ENCODE data around the gene RIN3. TPM values are rescaled to one million over a fixed set of nuclear protein-coding genes. Genes with fewer than 3 reads are reported as not detected.
A peak's percentile ranks its signal among the peaks of the same experiment; 100 is the strongest.

Gene RIN3
- total and polyA plus RNA-seq, 4 donors, result 5.0 to 15.6 (median 9.0) TPM

DNA sequence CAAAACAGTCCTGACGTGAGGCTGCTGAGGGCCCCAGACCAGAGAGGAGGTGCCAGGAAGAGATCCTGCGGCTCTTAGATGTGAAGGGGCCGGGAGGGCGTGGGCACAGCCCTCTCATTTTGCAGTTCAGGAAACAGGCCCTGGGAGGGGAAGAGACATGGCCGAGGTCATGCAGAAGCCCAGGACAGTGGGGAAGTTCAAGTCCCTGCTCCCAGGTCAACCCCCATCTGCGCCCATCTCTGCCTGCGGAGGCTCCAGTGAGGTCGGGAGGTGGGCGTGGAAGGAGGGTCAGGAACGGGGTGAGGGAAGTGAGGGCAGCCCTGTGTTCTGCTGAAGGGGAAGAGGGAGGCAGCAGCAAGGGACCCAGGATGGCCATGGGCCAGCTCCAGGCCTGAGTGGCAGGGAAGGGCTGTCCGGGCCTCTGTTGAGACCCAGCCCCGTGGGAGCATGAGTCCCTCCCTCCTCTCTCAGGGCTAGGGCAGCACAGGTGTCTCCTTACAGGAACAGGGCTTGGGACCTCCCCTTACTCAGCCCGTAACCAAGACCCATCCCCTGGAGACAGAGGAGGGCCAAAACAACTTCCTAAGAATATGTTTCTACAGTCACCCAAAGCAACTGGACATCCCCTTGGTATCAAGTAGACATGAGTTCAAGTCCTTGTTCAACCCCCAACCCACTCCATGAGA lies 144.0 kb downstream of the RIN3 start:
- peak; percentile 37 for TF ChIP-seq SP1 (IDR thresholded peaks at IDR 0.05)
- TF ChIP-seq NR2F2 (IDR thresholded peaks at IDR 0.05), result peak; percentile 97
- TF ChIP-seq YY1 (IDR thresholded peaks at IDR 0.05), result no peak
- peak; percentile 50 to 63 for TF ChIP-seq RXRA (IDR thresholded peaks at IDR 0.05)
- TF ChIP-seq EGR1 (IDR thresholded peaks at IDR 0.05; ENCODE audit: low read depth in 2 of 2), result no peak
- H3K9ac ChIP-seq (ENCODE audit: low read depth in 1 of 2, low read length in 2 of 2), result no peak overlapping the region
- H3K36me3 ChIP-seq (ENCODE audit: control insufficient read depth in 4 of 4, insufficient read depth in 3 of 4, low read depth in 1 of 4, low read length in 3 of 4), result peaks cover 0 to 59% (median 8%) of the 10 kb centered on the region in 4 donors
- no peak for DNase-seq (ENCODE audit: low spot score)
- H3K4me1 ChIP-seq (ENCODE audit: control insufficient read depth in 4 of 4, insufficient read depth in 4 of 4, low read length in 3 of 4), result peaks cover 0 to 3% (median 0%) of the 10 kb centered on the region in 4 donors
- H3K27ac ChIP-seq (ENCODE audit: low read depth in 1 of 2, low read length in 2 of 2), result peak overlapping the region in 1 of 2 donors; percentile 48
- H3K4me3 ChIP-seq (ENCODE audit: low read depth in 1 of 3, low read length in 3 of 3), result no peak overlapping the region
- WGBS, result 76% methylated on average over 13 of the region's 13 CpGs
- no peaks in the 10 kb centered on the region for H3K9me3 ChIP-seq (ENCODE audit: control insufficient read depth in 4 of 4, low read length in 3 of 4)
- H3K27me3 ChIP-seq (ENCODE audit: control insufficient read depth in 4 of 4, insufficient read depth in 4 of 4, low read length in 3 of 4), result no peaks in the 10 kb centered on the region

DNA sequence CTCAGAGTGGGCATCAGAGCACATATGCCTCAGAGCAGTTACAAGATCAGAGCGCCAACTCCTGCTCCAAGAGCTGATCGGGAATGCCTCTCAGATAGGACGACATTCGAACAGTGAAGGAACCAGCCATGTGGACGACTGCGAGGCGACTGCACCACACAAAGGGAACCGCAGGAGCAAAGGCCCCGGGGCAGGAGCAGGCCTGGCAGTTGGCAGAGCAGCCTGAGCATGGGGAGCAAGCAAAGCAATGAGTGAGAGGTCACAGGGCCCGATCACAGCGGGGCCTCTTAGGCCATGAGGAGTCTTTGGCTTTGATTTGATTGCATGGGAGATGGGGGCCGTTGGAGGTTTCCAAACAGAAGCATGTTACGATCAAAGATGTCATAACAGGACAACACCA lies 144.6 kb downstream of the RIN3 start:
- H3K4me3 ChIP-seq (ENCODE audit: low read depth in 1 of 3, low read length in 3 of 3), result no peak overlapping the region
- DNase-seq (ENCODE audit: low spot score), result no peak
- peaks cover 0 to 53% (median 8%) of the 10 kb centered on the region in 4 donors for H3K36me3 ChIP-seq (ENCODE audit: control insufficient read depth in 4 of 4, insufficient read depth in 3 of 4, low read depth in 1 of 4, low read length in 3 of 4)
- H3K9me3 ChIP-seq (ENCODE audit: control insufficient read depth in 4 of 4, low read length in 3 of 4), result no peaks in the 10 kb centered on the region
- H3K27ac ChIP-seq (ENCODE audit: low read depth in 1 of 2, low read length in 2 of 2), result peak overlapping the region in 1 of 2 donors; percentile 48
- WGBS, result 87% methylated on average over 13 of the region's 13 CpGs
- H3K9ac ChIP-seq (ENCODE audit: low read depth in 1 of 2, low read length in 2 of 2), result no peak overlapping the region
- H3K27me3 ChIP-seq (ENCODE audit: control insufficient read depth in 4 of 4, insufficient read depth in 4 of 4, low read length in 3 of 4), result no peaks in the 10 kb centered on the region
- H3K4me1 ChIP-seq (ENCODE audit: control insufficient read depth in 4 of 4, insufficient read depth in 4 of 4, low read length in 3 of 4), result peaks cover 0 to 3% (median 0%) of the 10 kb centered on the region in 4 donors
- TF ChIP-seq, protein P1, sequence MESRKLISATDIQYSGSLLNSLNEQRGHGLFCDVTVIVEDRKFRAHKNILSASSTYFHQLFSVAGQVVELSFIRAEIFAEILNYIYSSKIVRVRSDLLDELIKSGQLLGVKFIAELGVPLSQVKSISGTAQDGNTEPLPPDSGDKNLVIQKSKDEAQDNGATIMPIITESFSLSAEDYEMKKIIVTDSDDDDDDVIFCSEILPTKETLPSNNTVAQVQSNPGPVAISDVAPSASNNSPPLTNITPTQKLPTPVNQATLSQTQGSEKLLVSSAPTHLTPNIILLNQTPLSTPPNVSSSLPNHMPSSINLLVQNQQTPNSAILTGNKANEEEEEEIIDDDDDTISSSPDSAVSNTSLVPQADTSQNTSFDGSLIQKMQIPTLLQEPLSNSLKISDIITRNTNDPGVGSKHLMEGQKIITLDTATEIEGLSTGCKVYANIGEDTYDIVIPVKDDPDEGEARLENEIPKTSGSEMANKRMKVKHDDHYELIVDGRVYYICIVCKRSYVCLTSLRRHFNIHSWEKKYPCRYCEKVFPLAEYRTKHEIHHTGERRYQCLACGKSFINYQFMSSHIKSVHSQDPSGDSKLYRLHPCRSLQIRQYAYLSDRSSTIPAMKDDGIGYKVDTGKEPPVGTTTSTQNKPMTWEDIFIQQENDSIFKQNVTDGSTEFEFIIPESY (IDR thresholded peaks at IDR 0.05), result no peak
- TF ChIP-seq, protein P2, sequence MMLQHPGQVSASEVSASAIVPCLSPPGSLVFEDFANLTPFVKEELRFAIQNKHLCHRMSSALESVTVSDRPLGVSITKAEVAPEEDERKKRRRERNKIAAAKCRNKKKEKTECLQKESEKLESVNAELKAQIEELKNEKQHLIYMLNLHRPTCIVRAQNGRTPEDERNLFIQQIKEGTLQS (IDR thresholded peaks at IDR 0.05), result no peak
- TF ChIP-seq RXRA (IDR thresholded peaks at IDR 0.05) (no peak), EGR1 (IDR thresholded peaks at IDR 0.05; ENCODE audit: low read depth in 2 of 2) (no peak), NR2F2 (IDR thresholded peaks at IDR 0.05) (no peak), HNF4A (conservative IDR thresholded peaks at IDR 0.05) (no peak), FOXA1 (IDR thresholded peaks at IDR 0.05) (no peak), YY1 (IDR thresholded peaks at IDR 0.05) (no peak), JUND (IDR thresholded peaks at IDR 0.05) (no peak), TAF1 (conservative IDR thresholded peaks at IDR 0.05) (no peak), GABPA (IDR thresholded peaks at IDR 0.05 in 1 of 2, conservative IDR thresholded peaks at IDR 0.05 in 1 of 2) (no peak), RAD21 (IDR thresholded peaks at IDR 0.05) (no peak), HNF4G (IDR thresholded peaks at IDR 0.05) (no peak), FOXA2 (IDR thresholded peaks at IDR 0.05) (no peak), SP1 (IDR thresholded peaks at IDR 0.05) (no peak)
- TF ChIP-seq, protein P3, sequence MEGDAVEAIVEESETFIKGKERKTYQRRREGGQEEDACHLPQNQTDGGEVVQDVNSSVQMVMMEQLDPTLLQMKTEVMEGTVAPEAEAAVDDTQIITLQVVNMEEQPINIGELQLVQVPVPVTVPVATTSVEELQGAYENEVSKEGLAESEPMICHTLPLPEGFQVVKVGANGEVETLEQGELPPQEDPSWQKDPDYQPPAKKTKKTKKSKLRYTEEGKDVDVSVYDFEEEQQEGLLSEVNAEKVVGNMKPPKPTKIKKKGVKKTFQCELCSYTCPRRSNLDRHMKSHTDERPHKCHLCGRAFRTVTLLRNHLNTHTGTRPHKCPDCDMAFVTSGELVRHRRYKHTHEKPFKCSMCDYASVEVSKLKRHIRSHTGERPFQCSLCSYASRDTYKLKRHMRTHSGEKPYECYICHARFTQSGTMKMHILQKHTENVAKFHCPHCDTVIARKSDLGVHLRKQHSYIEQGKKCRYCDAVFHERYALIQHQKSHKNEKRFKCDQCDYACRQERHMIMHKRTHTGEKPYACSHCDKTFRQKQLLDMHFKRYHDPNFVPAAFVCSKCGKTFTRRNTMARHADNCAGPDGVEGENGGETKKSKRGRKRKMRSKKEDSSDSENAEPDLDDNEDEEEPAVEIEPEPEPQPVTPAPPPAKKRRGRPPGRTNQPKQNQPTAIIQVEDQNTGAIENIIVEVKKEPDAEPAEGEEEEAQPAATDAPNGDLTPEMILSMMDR (IDR thresholded peaks at IDR 0.05; ENCODE audit: low read depth, low read length, missing input control), result no peak
- TF ChIP-seq, protein P4, sequence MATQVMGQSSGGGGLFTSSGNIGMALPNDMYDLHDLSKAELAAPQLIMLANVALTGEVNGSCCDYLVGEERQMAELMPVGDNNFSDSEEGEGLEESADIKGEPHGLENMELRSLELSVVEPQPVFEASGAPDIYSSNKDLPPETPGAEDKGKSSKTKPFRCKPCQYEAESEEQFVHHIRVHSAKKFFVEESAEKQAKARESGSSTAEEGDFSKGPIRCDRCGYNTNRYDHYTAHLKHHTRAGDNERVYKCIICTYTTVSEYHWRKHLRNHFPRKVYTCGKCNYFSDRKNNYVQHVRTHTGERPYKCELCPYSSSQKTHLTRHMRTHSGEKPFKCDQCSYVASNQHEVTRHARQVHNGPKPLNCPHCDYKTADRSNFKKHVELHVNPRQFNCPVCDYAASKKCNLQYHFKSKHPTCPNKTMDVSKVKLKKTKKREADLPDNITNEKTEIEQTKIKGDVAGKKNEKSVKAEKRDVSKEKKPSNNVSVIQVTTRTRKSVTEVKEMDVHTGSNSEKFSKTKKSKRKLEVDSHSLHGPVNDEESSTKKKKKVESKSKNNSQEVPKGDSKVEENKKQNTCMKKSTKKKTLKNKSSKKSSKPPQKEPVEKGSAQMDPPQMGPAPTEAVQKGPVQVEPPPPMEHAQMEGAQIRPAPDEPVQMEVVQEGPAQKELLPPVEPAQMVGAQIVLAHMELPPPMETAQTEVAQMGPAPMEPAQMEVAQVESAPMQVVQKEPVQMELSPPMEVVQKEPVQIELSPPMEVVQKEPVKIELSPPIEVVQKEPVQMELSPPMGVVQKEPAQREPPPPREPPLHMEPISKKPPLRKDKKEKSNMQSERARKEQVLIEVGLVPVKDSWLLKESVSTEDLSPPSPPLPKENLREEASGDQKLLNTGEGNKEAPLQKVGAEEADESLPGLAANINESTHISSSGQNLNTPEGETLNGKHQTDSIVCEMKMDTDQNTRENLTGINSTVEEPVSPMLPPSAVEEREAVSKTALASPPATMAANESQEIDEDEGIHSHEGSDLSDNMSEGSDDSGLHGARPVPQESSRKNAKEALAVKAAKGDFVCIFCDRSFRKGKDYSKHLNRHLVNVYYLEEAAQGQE (IDR thresholded peaks at IDR 0.05), result no peak
- TF ChIP-seq, protein P5, sequence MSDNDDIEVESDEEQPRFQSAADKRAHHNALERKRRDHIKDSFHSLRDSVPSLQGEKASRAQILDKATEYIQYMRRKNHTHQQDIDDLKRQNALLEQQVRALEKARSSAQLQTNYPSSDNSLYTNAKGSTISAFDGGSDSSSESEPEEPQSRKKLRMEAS (IDR thresholded peaks at IDR 0.05), result no peak

Measured in liver (tissue), 9 donors.